ENCODE measurements around the gene RBM45.
"Not testable (repeated sequence)": the region's sequence is repeated elsewhere in the genome, so short reads cannot be mapped to it uniquely, and the experiment has no call there.

Gene RBM45

GRCh38 chr2:178136321-178137025 lies 24.2 kb downstream of the RBM45 start:
- WGBS, 2 experiments (ENCODE audit: insufficient coverage in 2 of 2): 94 to 100% methylated on average over 2 of the region's 5 CpGs
- no peak overlapping the region for H3K4me3 ChIP-seq (ENCODE audit: extremely low read depth, insufficient read depth, low read length, poor library complexity, severe bottlenecking)
- peaks cover 10% of the 10 kb centered on the region for H3K36me3 ChIP-seq (ENCODE audit: control insufficient read depth, insufficient read depth, low read length)
- no peaks in the 10 kb centered on the region for H3K4me1 ChIP-seq (ENCODE audit: control insufficient read depth, insufficient read depth, low read length, poor library complexity, severe bottlenecking)
- H3K27ac ChIP-seq (ENCODE audit: low read depth, low read length, severe bottlenecking): no peak overlapping the region
- no peaks in the 10 kb centered on the region for H3K9me3 ChIP-seq (ENCODE audit: control insufficient read depth, low read length)

GRCh38 chr2:178142274-178143065 lies 30.2 kb downstream of the RBM45 start:
- no peaks in the 10 kb centered on the region for H3K9me3 ChIP-seq (ENCODE audit: control insufficient read depth, low read length)
- no peak overlapping the region for H3K27ac ChIP-seq (ENCODE audit: low read depth, low read length, severe bottlenecking)
- no peak overlapping the region for H3K4me3 ChIP-seq (ENCODE audit: extremely low read depth, insufficient read depth, low read length, poor library complexity, severe bottlenecking)
- H3K36me3 ChIP-seq (ENCODE audit: control insufficient read depth, insufficient read depth, low read length): no peaks in the 10 kb centered on the region
- 100% methylated on average over 2 of the region's 5 CpGs for WGBS, 2 experiments (ENCODE audit: insufficient coverage in 2 of 2)
- H3K4me1 ChIP-seq (ENCODE audit: control insufficient read depth, insufficient read depth, low read length, poor library complexity, severe bottlenecking): no peaks in the 10 kb centered on the region

GRCh38 chr2:178143481-178143880 lies 31.2 kb downstream of the RBM45 start:
- no peak overlapping the region for H3K27ac ChIP-seq (ENCODE audit: low read depth, low read length, severe bottlenecking)
- H3K4me3 ChIP-seq (ENCODE audit: extremely low read depth, insufficient read depth, low read length, poor library complexity, severe bottlenecking): no peak overlapping the region
- H3K9me3 ChIP-seq (ENCODE audit: control insufficient read depth, low read length): no peaks in the 10 kb centered on the region
- H3K36me3 ChIP-seq (ENCODE audit: control insufficient read depth, insufficient read depth, low read length): no peaks in the 10 kb centered on the region
- no peaks in the 10 kb centered on the region for H3K4me1 ChIP-seq (ENCODE audit: control insufficient read depth, insufficient read depth, low read length, poor library complexity, severe bottlenecking)

GRCh38 chr2:178152033-178152432 lies 39.8 kb downstream of the RBM45 start:
- no peak overlapping the region for H3K27ac ChIP-seq (ENCODE audit: low read depth, low read length, severe bottlenecking)
- no peak overlapping the region for H3K4me3 ChIP-seq (ENCODE audit: extremely low read depth, insufficient read depth, low read length, poor library complexity, severe bottlenecking)
- no peaks in the 10 kb centered on the region for H3K36me3 ChIP-seq (ENCODE audit: control insufficient read depth, insufficient read depth, low read length)
- no peaks in the 10 kb centered on the region for H3K4me1 ChIP-seq (ENCODE audit: control insufficient read depth, insufficient read depth, low read length, poor library complexity, severe bottlenecking)
- 100% methylated on average over 1 of the region's 3 CpGs for WGBS, 2 experiments (ENCODE audit: insufficient coverage in 2 of 2)
- H3K9me3 ChIP-seq (ENCODE audit: control insufficient read depth, low read length): peaks cover 2% of the 10 kb centered on the region

- Histone ChIP-seq H3K27ac (ENCODE audit: low read depth, low read length, severe bottlenecking) (no peak overlapping the region), H3K4me3 (ENCODE audit: extremely low read depth, insufficient read depth, low read length, poor library complexity, severe bottlenecking) (no peak overlapping the region), H3K9me3 (ENCODE audit: control insufficient read depth, low read length) (peaks cover 2% of the 10 kb centered on the region)
These were observed 40.3 kb downstream of the RBM45 start for GRCh38 chr2:178152542-178152941.

GRCh38 chr2:178152977-178153376 lies 40.7 kb downstream of the RBM45 start:
- peaks cover 2% of the 10 kb centered on the region for H3K9me3 ChIP-seq (ENCODE audit: control insufficient read depth, low read length)
- H3K4me1 ChIP-seq (ENCODE audit: control insufficient read depth, insufficient read depth, low read length, poor library complexity, severe bottlenecking): no peaks in the 10 kb centered on the region
- no peak overlapping the region for H3K27ac ChIP-seq (ENCODE audit: low read depth, low read length, severe bottlenecking)
- no peak overlapping the region for H3K4me3 ChIP-seq (ENCODE audit: extremely low read depth, insufficient read depth, low read length, poor library complexity, severe bottlenecking)
- no CpG with 5 or more reads among the region's 1 CpG for WGBS, 2 experiments (ENCODE audit: insufficient coverage in 2 of 2)
- H3K36me3 ChIP-seq (ENCODE audit: control insufficient read depth, insufficient read depth, low read length): no peaks in the 10 kb centered on the region

More at GRCh38 chr2:178152542-178152941, 40.3 kb downstream of the RBM45 start:
- no peaks in the 10 kb centered on the region for H3K4me1 ChIP-seq (ENCODE audit: control insufficient read depth, insufficient read depth, low read length, poor library complexity, severe bottlenecking)
- no peaks in the 10 kb centered on the region for H3K36me3 ChIP-seq (ENCODE audit: control insufficient read depth, insufficient read depth, low read length)
- 100% methylated on average over 1 of the region's 4 CpGs for WGBS, 2 experiments (ENCODE audit: insufficient coverage in 2 of 2)

GRCh38 chr2:178153878-178154277 lies 41.6 kb downstream of the RBM45 start:
- not testable (repeated sequence) for H3K36me3 ChIP-seq (ENCODE audit: control insufficient read depth, insufficient read depth, low read length); H3K4me3 ChIP-seq (ENCODE audit: extremely low read depth, insufficient read depth, low read length, poor library complexity, severe bottlenecking); H3K27ac ChIP-seq (ENCODE audit: low read depth, low read length, severe bottlenecking); H3K9me3 ChIP-seq (ENCODE audit: control insufficient read depth, low read length); H3K4me1 ChIP-seq (ENCODE audit: control insufficient read depth, insufficient read depth, low read length, poor library complexity, severe bottlenecking)
- WGBS, 2 experiments (ENCODE audit: insufficient coverage in 2 of 2): 100% methylated on average over 1 of the region's 1 CpG; no CpG with 5 or more reads in 1 of the 2 experiments

- H3K36me3 ChIP-seq (ENCODE audit: control insufficient read depth, insufficient read depth, low read length): no peaks in the 10 kb centered on the region
- no peak overlapping the region for H3K4me3 ChIP-seq (ENCODE audit: extremely low read depth, insufficient read depth, low read length, poor library complexity, severe bottlenecking)
- H3K4me1 ChIP-seq (ENCODE audit: control insufficient read depth, insufficient read depth, low read length, poor library complexity, severe bottlenecking): no peaks in the 10 kb centered on the region
- WGBS, 2 experiments (ENCODE audit: insufficient coverage in 2 of 2): no CpG with 5 or more reads among the region's 1 CpG
- no peak overlapping the region for H3K27ac ChIP-seq (ENCODE audit: low read depth, low read length, severe bottlenecking)
- peaks cover 2% of the 10 kb centered on the region for H3K9me3 ChIP-seq (ENCODE audit: control insufficient read depth, low read length)
These were observed 43.3 kb downstream of the RBM45 start for GRCh38 chr2:178155524-178155923.

GRCh38 chr2:178157574-178157973 lies 45.3 kb downstream of the RBM45 start:
- Histone ChIP-seq H3K4me3 (ENCODE audit: extremely low read depth, insufficient read depth, low read length, poor library complexity, severe bottlenecking) (no peak overlapping the region), H3K9me3 (ENCODE audit: control insufficient read depth, low read length) (peaks cover 2% of the 10 kb centered on the region), H3K36me3 (ENCODE audit: control insufficient read depth, insufficient read depth, low read length) (no peaks in the 10 kb centered on the region), H3K27ac (ENCODE audit: low read depth, low read length, severe bottlenecking) (no peak overlapping the region), H3K4me1 (ENCODE audit: control insufficient read depth, insufficient read depth, low read length, poor library complexity, severe bottlenecking) (no peaks in the 10 kb centered on the region)
- WGBS, 2 experiments (ENCODE audit: insufficient coverage in 2 of 2): 83 to 97% methylated on average over 4 of the region's 5 CpGs

- WGBS, 2 experiments (ENCODE audit: insufficient coverage in 2 of 2): no CpG with 5 or more reads among the region's 1 CpG
- Histone ChIP-seq H3K9me3 (ENCODE audit: control insufficient read depth, low read length) (peaks cover 2% of the 10 kb centered on the region), H3K4me1 (ENCODE audit: control insufficient read depth, insufficient read depth, low read length, poor library complexity, severe bottlenecking) (no peaks in the 10 kb centered on the region), H3K27ac (ENCODE audit: low read depth, low read length, severe bottlenecking) (no peak overlapping the region), H3K4me3 (ENCODE audit: extremely low read depth, insufficient read depth, low read length, poor library complexity, severe bottlenecking) (no peak overlapping the region), H3K36me3 (ENCODE audit: control insufficient read depth, insufficient read depth, low read length) (no peaks in the 10 kb centered on the region)
These were observed 47.7 kb downstream of the RBM45 start for GRCh38 chr2:178159966-178160365.

- Histone ChIP-seq H3K4me3 (ENCODE audit: extremely low read depth, insufficient read depth, low read length, poor library complexity, severe bottlenecking) (no peak overlapping the region), H3K4me1 (ENCODE audit: control insufficient read depth, insufficient read depth, low read length, poor library complexity, severe bottlenecking) (no peaks in the 10 kb centered on the region), H3K9me3 (ENCODE audit: control insufficient read depth, low read length) (no peaks in the 10 kb centered on the region), H3K36me3 (ENCODE audit: control insufficient read depth, insufficient read depth, low read length) (no peaks in the 10 kb centered on the region), H3K27ac (ENCODE audit: low read depth, low read length, severe bottlenecking) (no peak overlapping the region)
- no CpG with 5 or more reads among the region's 1 CpG for WGBS, 2 experiments (ENCODE audit: insufficient coverage in 2 of 2)
These were observed 48.4 kb downstream of the RBM45 start for GRCh38 chr2:178160601-178161000.
